Thyroid gland (tissue), 4 donors: Measurements from ENCODE around the gene HSD3B7.

ENCODE experiments used
- POLR2A ChIP-seq, 2 donors: fragments of 450-650 bp; IDR thresholded peaks; one replicate each; pipeline ENCODE4 v1.6.1; 2017; ENCODE audit warnings: antibody characterized with exemption in 2 of 2, mild to moderate bottlenecking in 2 of 2, moderate library complexity in 1 of 2
- TF ChIP-seq, protein P1 (sequence below), 6 experiments: fragments of 200-600 bp in 3 of 6; fragments of 450-650 bp in 3 of 6; sonication (generic) in 3 of 6; IDR thresholded peaks; one replicate each; pipeline ENCODE4 v1.5.1; 2016 to 2019; ENCODE audit warnings: antibody characterized with exemption in 6 of 6, mild to moderate bottlenecking in 2 of 6, inconsistent platforms in 1 of 6, moderate library complexity in 1 of 6

GRCh38 chr16:30980434-30980833 is 4.6 kb upstream of the HSD3B7 start:
- no peak for TF ChIP-seq POLR2A (IDR thresholded peaks at IDR 0.05)
- TF ChIP-seq, protein P1, sequence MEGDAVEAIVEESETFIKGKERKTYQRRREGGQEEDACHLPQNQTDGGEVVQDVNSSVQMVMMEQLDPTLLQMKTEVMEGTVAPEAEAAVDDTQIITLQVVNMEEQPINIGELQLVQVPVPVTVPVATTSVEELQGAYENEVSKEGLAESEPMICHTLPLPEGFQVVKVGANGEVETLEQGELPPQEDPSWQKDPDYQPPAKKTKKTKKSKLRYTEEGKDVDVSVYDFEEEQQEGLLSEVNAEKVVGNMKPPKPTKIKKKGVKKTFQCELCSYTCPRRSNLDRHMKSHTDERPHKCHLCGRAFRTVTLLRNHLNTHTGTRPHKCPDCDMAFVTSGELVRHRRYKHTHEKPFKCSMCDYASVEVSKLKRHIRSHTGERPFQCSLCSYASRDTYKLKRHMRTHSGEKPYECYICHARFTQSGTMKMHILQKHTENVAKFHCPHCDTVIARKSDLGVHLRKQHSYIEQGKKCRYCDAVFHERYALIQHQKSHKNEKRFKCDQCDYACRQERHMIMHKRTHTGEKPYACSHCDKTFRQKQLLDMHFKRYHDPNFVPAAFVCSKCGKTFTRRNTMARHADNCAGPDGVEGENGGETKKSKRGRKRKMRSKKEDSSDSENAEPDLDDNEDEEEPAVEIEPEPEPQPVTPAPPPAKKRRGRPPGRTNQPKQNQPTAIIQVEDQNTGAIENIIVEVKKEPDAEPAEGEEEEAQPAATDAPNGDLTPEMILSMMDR (IDR thresholded peaks at IDR 0.05): no peak
